ENCODE measurements around the gene MAPRE2. TPM values are rescaled to one million over a fixed set of nuclear protein-coding genes. Genes with fewer than 3 reads are reported as not detected.

The MAPRE2 gene
- total RNA-seq, 1 experiment from 2014 or later = 2.8 TPM

- no peaks in the 10 kb centered on the region for H3K27me3 ChIP-seq (ENCODE audit: low read length)
- H3K27ac ChIP-seq (ENCODE audit: low read length) = no peak overlapping the region
- no peak overlapping the region for H3K4me2 ChIP-seq (ENCODE audit: low read length)
- ATAC-seq = no peak
- intact Hi-C loops (cut with micrococcal nuclease) = no loop called here
- H3K9me3 ChIP-seq (ENCODE audit: low read length) = no peaks in the 10 kb centered on the region
- POLR2A ChIA-PET (ENCODE audit: unreplicated experiment) = no interaction called here
- no peaks in the 10 kb centered on the region for H4K20me1 ChIP-seq (ENCODE audit: low read length)
- H3K4me1 ChIP-seq (ENCODE audit: insufficient read depth, low read length) = no peaks in the 10 kb centered on the region
- no peaks in the 10 kb centered on the region for H3K79me2 ChIP-seq (ENCODE audit: low read length)
- H3K36me3 ChIP-seq (ENCODE audit: low read depth, low read length) = no peaks in the 10 kb centered on the region
- no peak for DNase-seq
- H3K9ac ChIP-seq (ENCODE audit: low read length) = no peak overlapping the region
- no TSS peak for BruUV-seq (replicated peaks)
- no peak overlapping the region for H3K4me3 ChIP-seq (ENCODE audit: low read length)
- H2AFZ ChIP-seq (ENCODE audit: low read length) = no peak overlapping the region
- TF ChIP-seq CTCF (conservative IDR thresholded peaks at IDR 0.05; ENCODE audit: low read depth, low read length) = no peak
- TF ChIP-seq EZH2phosphoT487 (IDR thresholded peaks at IDR 0.05; ENCODE audit: borderline replicate concordance, low read length) = no peak
- TF ChIP-seq EZH2 (IDR thresholded peaks at IDR 0.05; ENCODE audit: low read length, unreplicated experiment) = no peak
- H3F3A ChIP-seq (ENCODE audit: low read length, unreplicated experiment) = no peaks in the 10 kb centered on the region
- CTCF ChIA-PET = no interaction called here
- no peaks in the 10 kb centered on the region for H3K9me2 ChIP-seq (replicated peaks; ENCODE audit: low read length)
Observed at GRCh38 chr18:35029103-35029502, 12.1 kb upstream of the MAPRE2 start.

GRCh38 chr18:35029770-35030169 lies 11.4 kb upstream of the MAPRE2 start:
- POLR2A ChIA-PET (ENCODE audit: unreplicated experiment) = no interaction called here
- no peak overlapping the region for H3K4me3 ChIP-seq (ENCODE audit: low read length)
- no TSS peak for BruUV-seq (replicated peaks)

More at GRCh38 chr18:35029770-35030169, 11.4 kb upstream of the MAPRE2 start:
- no peak for DNase-seq
- no peaks in the 10 kb centered on the region for H3K36me3 ChIP-seq (ENCODE audit: low read depth, low read length)
- TF ChIP-seq EZH2 (IDR thresholded peaks at IDR 0.05; ENCODE audit: low read length, unreplicated experiment) (no peak), CTCF (conservative IDR thresholded peaks at IDR 0.05; ENCODE audit: low read depth, low read length) (no peak), EZH2phosphoT487 (IDR thresholded peaks at IDR 0.05; ENCODE audit: borderline replicate concordance, low read length) (no peak)
- ATAC-seq = no peak
- no peaks in the 10 kb centered on the region for H3K79me2 ChIP-seq (ENCODE audit: low read length)
- H3K27me3 ChIP-seq (ENCODE audit: low read length) = no peaks in the 10 kb centered on the region
- intact Hi-C loops (cut with micrococcal nuclease) = no loop called here
- H3F3A ChIP-seq (ENCODE audit: low read length, unreplicated experiment) = no peaks in the 10 kb centered on the region
- no peaks in the 10 kb centered on the region for H4K20me1 ChIP-seq (ENCODE audit: low read length)
- no peak overlapping the region for H3K27ac ChIP-seq (ENCODE audit: low read length)
- CTCF ChIA-PET = no interaction called here
- no peak overlapping the region for H3K9ac ChIP-seq (ENCODE audit: low read length)
- no peak overlapping the region for H2AFZ ChIP-seq (ENCODE audit: low read length)
- no peaks in the 10 kb centered on the region for H3K4me1 ChIP-seq (ENCODE audit: insufficient read depth, low read length)
- no peak overlapping the region for H3K4me2 ChIP-seq (ENCODE audit: low read length)
- H3K9me2 ChIP-seq (replicated peaks; ENCODE audit: low read length) = no peaks in the 10 kb centered on the region
- H3K9me3 ChIP-seq (ENCODE audit: low read length) = no peaks in the 10 kb centered on the region
